NCI-H1048 (cell line): ENCODE results near the gene KLHL10.
"Not testable (repeated sequence)": the region's sequence is repeated elsewhere in the genome, so short reads cannot be mapped to it uniquely, and the experiment has no call there.

Experiments used
- DNase-seq: peaks from one replicate; lab custom pipeline; 2025; lab: John Stamatoyannopoulos, UW

Gene KLHL10

GRCh38 chr17:41813152-41813680, 24.4 kb upstream of the KLHL10 start:
- no peak for DNase-seq

GRCh38 chr17:41813699-41814124, 23.9 kb upstream of the KLHL10 start:
- no peak for DNase-seq

DNA sequence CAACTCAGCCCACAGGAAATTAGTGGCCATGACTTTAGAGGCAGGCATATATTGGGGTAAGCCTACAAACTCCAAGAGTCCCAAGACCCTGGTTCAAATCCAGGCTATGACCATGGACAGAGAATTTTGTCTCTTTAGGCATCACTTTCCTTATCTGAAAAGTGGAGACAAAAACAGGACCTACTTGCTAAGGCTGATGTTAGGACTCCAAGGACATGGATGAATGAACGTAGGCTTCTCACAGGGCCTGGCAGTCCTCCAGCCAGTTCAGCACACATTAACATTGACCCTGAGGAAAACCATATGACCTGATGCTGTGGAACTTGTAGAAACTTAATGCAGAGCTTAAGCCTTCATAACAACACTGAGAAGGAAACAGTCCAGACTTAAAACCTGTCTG, 23.4 kb upstream of the KLHL10 start:
- DNase-seq: no peak

- no peak for DNase-seq
These were observed 20.8 kb upstream of the KLHL10 start for GRCh38 chr17:41816637-41817320.

- DNase-seq: no peak
These were observed 19.6 kb upstream of the KLHL10 start for GRCh38 chr17:41818024-41818423.

DNA sequence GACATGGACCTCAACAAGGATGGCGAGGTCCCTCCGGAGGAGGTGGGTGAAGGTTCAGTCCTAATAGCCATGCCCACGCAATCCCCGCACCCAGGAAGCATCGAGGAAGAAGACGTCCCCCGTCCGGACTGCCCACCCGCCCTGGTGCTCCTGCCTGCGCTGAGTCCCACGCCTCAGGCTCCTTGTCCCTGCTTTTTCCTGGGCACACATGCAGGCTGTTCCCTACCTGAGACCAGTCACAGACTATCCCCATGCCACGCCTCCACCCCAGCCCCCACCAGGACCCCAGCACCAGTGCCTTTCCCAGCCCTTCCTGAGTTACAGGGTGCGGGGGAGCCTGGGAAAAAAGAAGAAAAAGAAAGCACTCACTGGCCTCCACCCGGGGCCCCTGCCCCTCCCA, 15.8 kb upstream of the KLHL10 start:
- DNase-seq: no peak

- no peak for DNase-seq
These were observed 15.1 kb upstream of the KLHL10 start for GRCh38 chr17:41822216-41823140.

DNA sequence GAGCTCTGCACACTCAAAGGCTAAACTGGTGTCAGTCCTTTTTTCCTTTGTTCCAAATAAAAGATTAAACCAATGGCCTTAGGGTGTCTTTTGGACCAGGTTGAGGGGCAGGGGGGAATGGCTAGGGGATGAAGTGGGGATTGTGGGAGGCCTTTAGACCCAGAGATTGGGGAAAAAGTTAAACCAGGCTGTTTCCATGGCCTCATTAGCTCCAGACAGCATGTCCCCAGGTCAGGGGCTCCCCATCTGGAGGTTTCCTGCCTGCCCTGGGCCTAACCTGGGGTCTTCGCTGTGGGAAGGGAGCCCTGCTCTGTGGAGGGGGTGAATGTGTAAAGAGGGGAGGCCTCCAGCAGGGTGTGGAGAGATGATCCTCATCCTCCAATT, 14.5 kb upstream of the KLHL10 start:
- no peak for DNase-seq

DNA sequence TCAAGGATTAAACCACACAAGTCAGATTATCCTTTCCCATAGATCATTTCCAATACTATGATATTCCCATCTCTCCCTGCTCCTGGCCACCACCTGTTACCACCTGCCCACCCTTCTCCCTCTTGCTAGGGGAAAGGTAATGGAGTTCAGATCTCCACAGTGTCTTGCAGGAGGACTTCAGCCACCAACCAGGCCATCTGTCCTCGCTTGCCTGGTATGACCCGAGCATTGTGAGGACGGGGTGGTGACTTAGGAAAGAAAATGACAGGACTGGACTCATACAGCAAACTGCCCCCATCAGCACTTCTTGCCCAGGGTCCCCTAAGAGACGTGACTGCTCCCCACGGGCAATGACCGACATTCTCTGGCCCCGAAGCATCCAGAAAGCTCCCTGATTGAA, 14.0 kb upstream of the KLHL10 start:
- DNase-seq: no peak

- DNase-seq: no peak
These were observed 13.5 kb upstream of the KLHL10 start for GRCh38 chr17:41824086-41824485.

GRCh38 chr17:41825175-41825845, 12.3 kb upstream of the KLHL10 start:
- no peak for DNase-seq

- DNase-seq: not testable (repeated sequence)
These were observed 7.7 kb upstream of the KLHL10 start for GRCh38 chr17:41829961-41830360.

GRCh38 chr17:41835214-41835799, 2.3 kb upstream of the KLHL10 start:
- DNase-seq: no peak

DNA sequence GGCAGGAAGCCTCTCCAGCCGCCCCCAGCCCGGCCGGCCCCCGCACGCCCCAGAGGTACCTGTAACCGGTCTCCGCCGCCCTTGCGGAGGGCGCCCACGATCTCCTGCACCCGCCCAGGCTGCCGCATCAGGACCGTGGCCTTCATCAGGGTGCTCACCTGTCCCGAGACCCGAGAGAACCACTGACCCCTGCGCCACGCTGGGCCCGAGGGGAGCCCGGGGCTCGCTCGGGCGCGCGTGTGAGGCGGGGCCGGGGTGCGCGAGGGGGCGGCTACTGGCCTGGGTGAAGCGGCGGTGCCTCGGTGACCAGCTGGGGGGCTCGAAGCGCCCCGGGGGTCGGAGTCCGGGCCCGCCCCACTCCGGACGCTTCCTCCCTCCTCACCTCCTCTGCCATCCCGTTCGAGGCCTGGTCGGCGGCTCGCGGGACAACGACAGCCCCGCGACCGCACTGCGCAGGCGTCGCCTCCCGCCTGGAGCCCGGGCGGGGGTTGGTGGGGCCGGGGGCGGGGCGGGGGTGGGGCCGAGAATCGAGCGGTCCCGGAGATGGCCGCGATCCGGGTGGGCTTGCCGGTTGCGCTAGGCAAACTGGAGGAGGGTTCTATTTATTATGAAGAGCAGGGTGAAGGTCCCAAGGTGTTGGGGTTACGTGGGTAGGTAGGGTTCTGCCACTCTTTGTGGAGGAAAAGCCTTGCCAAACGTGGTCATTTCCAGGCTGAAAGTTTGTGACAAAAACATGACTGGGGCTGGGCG, 1.6 kb upstream of the KLHL10 start, which contains the start of gene NT5C3B:
TSS of gene NT5C3B (minus strand) at position 433 of the 750 bp plus-strand sequence. CDS start at position 394, 39 bp downstream.
- no peak for DNase-seq

DNA sequence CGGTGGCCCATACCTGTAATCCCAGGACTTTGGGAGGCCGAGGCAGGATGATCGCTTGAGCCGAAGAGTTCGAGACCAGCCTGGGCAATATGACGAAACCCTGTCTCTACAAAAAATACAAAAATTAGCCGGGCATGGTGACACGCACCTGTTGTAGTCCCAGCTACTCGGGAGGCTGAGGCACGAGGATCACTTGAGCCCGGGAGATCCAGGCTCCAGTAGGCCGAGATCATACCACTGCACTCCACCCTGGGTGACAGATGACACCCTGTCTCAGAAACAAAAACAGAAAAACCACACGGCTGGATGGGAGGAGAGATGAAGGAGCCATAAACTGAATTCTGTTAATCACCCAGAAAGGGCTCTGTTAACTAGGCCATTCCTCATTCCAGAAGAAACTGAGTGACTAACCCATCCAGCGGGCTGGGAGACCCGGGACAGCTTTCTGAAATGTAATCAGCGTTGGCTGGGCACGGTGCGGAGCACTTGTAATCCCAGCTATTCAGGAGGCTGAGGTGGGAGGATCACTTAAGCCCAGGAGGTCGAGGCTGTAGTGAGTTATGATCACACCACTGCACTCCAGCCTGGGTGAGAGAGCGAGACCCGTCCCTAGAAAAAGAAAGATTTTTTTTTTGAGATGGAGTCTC, 952 bp upstream of the KLHL10 start:
- no peak for DNase-seq

DNA sequence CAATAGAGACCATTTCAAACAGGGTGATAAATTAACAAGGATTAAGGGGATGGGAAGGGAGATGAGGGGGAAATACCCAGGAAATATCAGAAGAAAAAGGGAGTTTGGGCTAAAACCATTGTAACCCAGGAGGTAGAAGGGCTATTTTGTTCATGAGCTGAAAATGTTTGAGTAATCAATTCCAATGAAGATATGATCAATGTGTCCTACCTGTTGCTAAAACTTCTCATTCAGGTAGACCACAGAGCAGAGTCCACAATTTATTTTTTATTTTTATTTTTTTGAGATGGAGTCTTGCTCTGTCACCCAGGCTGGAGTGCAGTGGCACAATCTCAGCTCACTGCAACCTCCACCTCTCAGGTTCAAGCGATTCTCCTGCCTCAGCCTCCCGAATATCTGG, 1.8 kb downstream of the KLHL10 start:
- not testable (repeated sequence) for DNase-seq

GRCh38 chr17:41840781-41841180, 3.2 kb downstream of the KLHL10 start:
- DNase-seq: not testable (repeated sequence)

DNA sequence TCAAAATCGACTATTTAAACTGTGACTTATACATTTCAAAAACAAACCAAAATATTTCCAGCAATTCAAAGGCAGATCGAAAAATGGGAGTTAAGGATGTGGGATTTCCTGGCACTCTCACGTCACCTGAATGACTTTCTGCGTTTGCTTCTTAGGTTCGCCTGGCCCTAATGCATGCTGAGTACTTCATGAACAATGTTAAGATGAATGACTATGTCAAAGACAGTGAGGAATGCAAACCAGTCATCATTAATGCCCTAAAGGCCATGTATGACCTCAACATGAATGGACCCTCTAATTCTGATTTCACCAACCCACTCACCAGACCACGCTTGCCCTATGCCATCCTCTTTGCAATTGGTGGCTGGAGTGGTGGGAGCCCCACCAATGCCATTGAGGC, 7.3 kb downstream of the KLHL10 start:
- DNase-seq: no peak

DNA sequence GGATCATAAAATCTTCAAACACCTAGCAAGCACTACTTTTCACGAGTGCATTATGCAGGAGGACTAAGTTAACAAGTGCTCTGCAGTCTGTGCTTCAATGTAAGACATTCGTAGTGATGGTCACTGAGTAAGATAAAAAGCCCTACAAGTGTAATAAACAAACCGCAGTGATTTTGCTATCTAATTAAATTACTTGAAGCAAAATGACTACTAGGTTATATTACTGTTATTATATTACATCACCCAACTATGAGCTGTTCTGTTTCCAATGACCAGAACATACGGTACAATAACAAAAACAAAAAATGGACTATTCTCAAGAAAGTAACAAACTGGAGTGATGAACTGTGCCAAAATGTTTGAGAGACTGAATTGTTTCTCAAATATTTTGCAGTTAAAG, 11.2 kb downstream of the KLHL10 start:
- no peak for DNase-seq

- DNase-seq: no peak
These were observed 11.8 kb downstream of the KLHL10 start for GRCh38 chr17:41849251-41849990.
